Natural killer cell (primary cell): ENCODE results near the gene LRRN2. TPM values are rescaled to one million over a fixed set of nuclear protein-coding genes. Genes with fewer than 3 reads are reported as not detected.

Experiments
- ATAC-seq, 3 donors: fragments of 150-1000 bp in 2 of 3; fragments of 200-7000 bp in 1 of 3; cut with Tn5 transposase; 1 replicate in 1 of 3; 2 replicates in 2 of 3; pipeline ENCODE4 v1.10.0; 2021; ENCODE audit warnings: mild to moderate bottlenecking in 2 of 3, moderate library complexity in 2 of 3
- DNase-seq, 2 donors: peaks; one replicate each; pipeline versions ENCODE4 v3.0.0 to v3.0.0-alpha.2; 2013 to 2021; ENCODE audit warnings: mixed read lengths in 1 of 2
- H3K27ac ChIP-seq: one replicate; pipeline ENCODE4 v1.5.1; 2013; ENCODE audit warnings: mild to moderate bottlenecking, low read length
- H3K27me3 ChIP-seq: one replicate; pipeline ENCODE4 v1.6.1; 2013; ENCODE audit warnings: low read length; ENCODE audit not compliant: control insufficient read depth, insufficient read depth
- H3K36me3 ChIP-seq: one replicate; pipeline ENCODE4 v1.6.1; 2013; ENCODE audit warnings: low read length; ENCODE audit not compliant: control insufficient read depth, insufficient read depth
- H3K4me1 ChIP-seq: one replicate; pipeline ENCODE4 v1.6.1; 2013; ENCODE audit warnings: low read length; ENCODE audit not compliant: control insufficient read depth, insufficient read depth
- H3K4me3 ChIP-seq: one replicate; pipeline ENCODE4 v1.5.1; 2013; ENCODE audit warnings: low read length
- H3K9me3 ChIP-seq: one replicate; pipeline ENCODE4 v1.6.1; 2013; ENCODE audit warnings: low read length; ENCODE audit not compliant: control insufficient read depth, insufficient read depth
- H3K27ac Mint-ChIP-seq, 2 donors: one replicate each; pipeline ENCODE4 v1.8.0; 2022; ENCODE audit warnings: mild to moderate bottlenecking in 2 of 2, mixed read lengths in 2 of 2, moderate library complexity in 1 of 2
- H3K27me3 Mint-ChIP-seq, 2 donors: one replicate each; pipeline ENCODE4 v1.8.0; 2022; ENCODE audit warnings: low read depth in 2 of 2, mixed read lengths in 2 of 2
- H3K36me3 Mint-ChIP-seq: one replicate; pipeline ENCODE4 v1.8.0; 2022; ENCODE audit warnings: mixed read lengths
- H3K4me1 Mint-ChIP-seq, 2 donors: one replicate each; pipeline ENCODE4 v1.8.0; 2022; ENCODE audit warnings: mixed read lengths in 2 of 2
- H3K4me3 Mint-ChIP-seq: one replicate; pipeline ENCODE4 v1.8.0; 2022; ENCODE audit warnings: mild to moderate bottlenecking, moderate library complexity, mixed read lengths
- H3K9me3 Mint-ChIP-seq, 2 donors: one replicate each; pipeline ENCODE4 v1.8.0; 2022; ENCODE audit warnings: mixed read lengths in 2 of 2
- WGBS: methylation state at CpG from one replicate; pipeline ENCODE4 v1.1.7; 2013; ENCODE audit warnings: missing lambda C conversion rate; ENCODE audit not compliant: insufficient coverage; 5-methylcytosine and 5-hydroxymethylcytosine counted together
- intact Hi-C: fragments of 100-400 bp; cut with micrococcal nuclease; formaldehyde crosslinking; loops from one replicate; pipeline ENCODE4 v1.14.2; 2022
- total RNA-seq, 4 donors: library from RNA; stranded (reverse); fragments of 120-200 nt in 1 of 4; gene quantifications; one replicate each; pipeline versions ENCODE4 v1.2.3 to v1.2.4, GENCODE V29; 2013 to 2022
- TF ChIP-seq, protein P1 (sequence below): fragments of 200-600 bp; IDR thresholded peaks from one replicate; pipeline ENCODE4 v1.8.0; 2022; ENCODE audit warnings: antibody characterized with exemption

The LRRN2 gene
- total RNA-seq, 3 donors from 2014 or later (not counting 1 experiment from before 2014, with no cell fraction given) = 0.10 to 0.27 TPM; not detected in 1

DNA sequence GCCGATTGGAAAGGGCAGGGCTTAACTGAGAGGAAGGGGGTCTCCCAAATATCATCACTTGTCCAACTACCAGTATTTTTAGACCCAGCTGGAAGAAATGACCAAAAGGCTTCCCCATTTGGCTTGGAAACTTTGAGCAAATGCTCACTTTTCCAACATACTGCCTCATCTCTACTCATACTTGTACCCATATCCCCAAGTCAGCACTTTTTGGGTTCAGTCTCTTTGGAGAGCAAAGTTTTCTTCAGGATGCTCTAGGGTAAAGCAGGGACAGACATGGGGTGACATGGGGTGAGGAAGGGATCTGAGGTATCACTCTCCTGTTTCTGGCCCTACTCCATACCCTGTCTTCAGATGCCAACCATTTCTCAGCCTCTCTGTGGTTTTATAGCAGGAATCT lies 27.2 kb downstream of the LRRN2 start:
- no peak for DNase-seq
- H3K4me1 Mint-ChIP-seq = no peaks in the 10 kb centered on the region
- H3K9me3 Mint-ChIP-seq = no peaks in the 10 kb centered on the region
- 100% methylated on average over 1 of the region's 1 CpG for WGBS
- no peak overlapping the region for H3K27ac Mint-ChIP-seq
- TF ChIP-seq, protein P1, sequence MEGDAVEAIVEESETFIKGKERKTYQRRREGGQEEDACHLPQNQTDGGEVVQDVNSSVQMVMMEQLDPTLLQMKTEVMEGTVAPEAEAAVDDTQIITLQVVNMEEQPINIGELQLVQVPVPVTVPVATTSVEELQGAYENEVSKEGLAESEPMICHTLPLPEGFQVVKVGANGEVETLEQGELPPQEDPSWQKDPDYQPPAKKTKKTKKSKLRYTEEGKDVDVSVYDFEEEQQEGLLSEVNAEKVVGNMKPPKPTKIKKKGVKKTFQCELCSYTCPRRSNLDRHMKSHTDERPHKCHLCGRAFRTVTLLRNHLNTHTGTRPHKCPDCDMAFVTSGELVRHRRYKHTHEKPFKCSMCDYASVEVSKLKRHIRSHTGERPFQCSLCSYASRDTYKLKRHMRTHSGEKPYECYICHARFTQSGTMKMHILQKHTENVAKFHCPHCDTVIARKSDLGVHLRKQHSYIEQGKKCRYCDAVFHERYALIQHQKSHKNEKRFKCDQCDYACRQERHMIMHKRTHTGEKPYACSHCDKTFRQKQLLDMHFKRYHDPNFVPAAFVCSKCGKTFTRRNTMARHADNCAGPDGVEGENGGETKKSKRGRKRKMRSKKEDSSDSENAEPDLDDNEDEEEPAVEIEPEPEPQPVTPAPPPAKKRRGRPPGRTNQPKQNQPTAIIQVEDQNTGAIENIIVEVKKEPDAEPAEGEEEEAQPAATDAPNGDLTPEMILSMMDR = no peak
- H3K4me3 ChIP-seq = no peak overlapping the region
- H3K27me3 ChIP-seq = no peaks in the 10 kb centered on the region
- H3K4me3 Mint-ChIP-seq = no peak overlapping the region
- no peaks in the 10 kb centered on the region for H3K36me3 Mint-ChIP-seq
- H3K4me1 ChIP-seq = no peaks in the 10 kb centered on the region
- no peaks in the 10 kb centered on the region for H3K9me3 ChIP-seq
- H3K36me3 ChIP-seq = no peaks in the 10 kb centered on the region
- no peak overlapping the region for H3K27ac ChIP-seq
- ATAC-seq = no peak
- H3K27me3 Mint-ChIP-seq = peaks cover 8 to 17% of the 10 kb centered on the region in 2 donors
- intact Hi-C loops = no loop called here

DNA sequence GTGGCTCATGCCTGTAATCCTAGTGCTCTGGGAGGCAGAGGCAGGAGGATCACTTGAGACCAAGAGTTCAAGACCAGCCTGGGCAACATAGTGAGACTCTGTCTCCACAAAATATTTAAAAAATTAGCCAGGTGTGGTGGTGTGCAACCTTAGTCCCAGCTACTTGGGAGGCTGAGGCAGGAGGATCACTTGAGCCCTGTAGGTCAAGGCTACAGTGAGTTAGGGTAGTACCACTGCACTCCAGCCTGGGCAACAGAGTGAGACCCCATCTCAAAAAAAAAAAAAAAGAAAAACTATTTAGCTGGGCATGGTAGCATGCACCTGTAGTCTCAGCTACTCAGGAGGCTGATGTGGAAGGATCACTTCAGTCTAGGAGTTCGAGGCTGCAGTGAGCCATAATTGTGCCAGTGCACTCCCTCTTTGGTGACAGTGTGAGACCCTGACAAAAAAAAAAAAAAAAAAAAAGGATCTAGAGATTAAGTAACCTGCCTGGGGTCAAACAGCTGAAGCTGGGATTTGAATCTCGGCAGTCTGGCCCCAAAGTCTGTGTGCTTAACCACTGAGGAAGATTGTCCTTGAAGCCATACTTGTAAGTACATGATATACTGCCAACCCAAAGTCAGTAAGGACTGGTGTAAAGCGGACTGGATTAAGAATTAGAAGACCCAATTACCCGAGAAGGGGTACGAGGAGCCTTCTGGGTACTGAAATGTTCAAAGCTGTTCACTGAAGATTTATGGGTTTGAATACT lies 31.8 kb downstream of the LRRN2 start:
- WGBS = 82% methylated on average over 5 of the region's 5 CpGs
- Histone ChIP-seq H3K27me3 (no peaks in the 10 kb centered on the region), H3K36me3 (no peaks in the 10 kb centered on the region), H3K9me3 (no peaks in the 10 kb centered on the region), H3K27ac (no peak overlapping the region), H3K4me3 (no peak overlapping the region), H3K4me1 (no peaks in the 10 kb centered on the region)
- TF ChIP-seq, protein P1 = no peak
- no peaks in the 10 kb centered on the region for H3K4me1 Mint-ChIP-seq
- ATAC-seq = no peak
- no peak for DNase-seq
- H3K27me3 Mint-ChIP-seq = peaks cover 17 to 21% of the 10 kb centered on the region in 2 donors
- intact Hi-C loops = no loop called here
- no peak overlapping the region for H3K27ac Mint-ChIP-seq
- H3K4me3 Mint-ChIP-seq = no peak overlapping the region
- no peaks in the 10 kb centered on the region for H3K36me3 Mint-ChIP-seq
- H3K9me3 Mint-ChIP-seq = no peaks in the 10 kb centered on the region

DNA sequence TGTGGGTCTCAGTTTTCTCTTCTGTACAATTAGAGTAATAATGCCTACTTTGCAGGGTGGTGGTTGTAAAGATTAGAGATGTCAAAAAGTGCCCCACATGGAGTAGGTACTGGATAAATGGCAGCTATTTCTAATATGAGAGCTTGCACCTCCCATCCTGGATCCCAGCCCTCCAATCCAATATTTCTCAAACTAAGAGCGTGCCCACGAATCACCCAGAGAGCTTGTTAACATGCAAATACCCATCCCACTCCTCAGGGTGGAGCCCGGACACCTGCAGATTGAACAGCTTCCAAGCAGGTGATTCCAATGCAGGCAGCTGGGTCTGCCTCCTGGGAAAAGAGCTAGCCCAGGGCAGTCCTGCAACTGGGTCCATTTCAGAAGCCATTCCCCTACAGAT lies 33.0 kb downstream of the LRRN2 start:
- WGBS = 74% methylated on average over 3 of the region's 3 CpGs
- ATAC-seq = no peak
- Histone ChIP-seq H3K27ac (no peak overlapping the region), H3K36me3 (no peaks in the 10 kb centered on the region), H3K4me3 (no peak overlapping the region), H3K27me3 (no peaks in the 10 kb centered on the region), H3K4me1 (no peaks in the 10 kb centered on the region), H3K9me3 (no peaks in the 10 kb centered on the region)
- intact Hi-C loops = no loop called here
- TF ChIP-seq, protein P1 = no peak
- no peak overlapping the region for H3K4me3 Mint-ChIP-seq
- DNase-seq = no peak
- H3K27ac Mint-ChIP-seq = no peak overlapping the region
- H3K4me1 Mint-ChIP-seq = no peaks in the 10 kb centered on the region
- H3K9me3 Mint-ChIP-seq = no peaks in the 10 kb centered on the region
- H3K27me3 Mint-ChIP-seq = peaks cover 17 to 21% of the 10 kb centered on the region in 2 donors
- H3K36me3 Mint-ChIP-seq = no peaks in the 10 kb centered on the region
